NCI-H1930 (cell line): ENCODE measurements around the gene IFI27.

Source experiments
- DNase-seq, 2 experiments: peaks; one replicate each; lab custom pipeline; 2025; lab: John Stamatoyannopoulos, UW

Gene IFI27

DNA sequence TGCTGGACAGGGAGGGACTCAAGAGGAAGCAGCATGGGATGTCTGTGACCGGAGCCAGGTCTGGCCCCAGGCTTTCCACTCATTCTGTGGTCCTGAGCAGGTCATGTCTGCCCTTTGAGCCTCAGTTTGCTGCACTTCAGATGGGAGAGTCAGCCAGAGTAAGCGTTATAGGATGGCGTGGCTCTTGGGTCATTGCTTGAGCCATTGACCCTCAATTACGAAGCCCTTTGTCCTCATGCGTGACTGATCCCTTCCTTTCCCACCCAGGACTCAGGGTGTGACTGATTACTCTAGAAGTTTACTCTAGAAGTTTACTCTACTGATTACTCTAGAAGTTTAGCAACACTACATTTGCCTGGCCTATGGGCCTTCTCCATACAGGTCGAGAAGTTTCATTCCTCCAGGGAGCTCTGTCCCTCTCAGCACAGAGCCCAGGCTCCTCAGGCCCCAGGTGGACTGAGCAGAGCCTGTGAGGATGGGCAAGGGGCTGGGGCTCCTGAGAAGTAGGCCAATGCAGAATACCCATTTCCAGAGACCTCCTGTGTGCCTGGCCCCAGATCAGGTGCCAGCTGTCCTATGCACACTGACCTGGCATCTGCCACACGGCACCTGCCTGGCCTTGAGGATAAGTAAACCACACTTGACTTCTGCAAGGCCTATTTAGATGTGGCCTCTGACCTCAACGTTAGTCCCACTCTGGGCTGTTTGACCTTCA lies 7.6 kb upstream of the IFI27 start:
- DNase-seq = no peak

DNA sequence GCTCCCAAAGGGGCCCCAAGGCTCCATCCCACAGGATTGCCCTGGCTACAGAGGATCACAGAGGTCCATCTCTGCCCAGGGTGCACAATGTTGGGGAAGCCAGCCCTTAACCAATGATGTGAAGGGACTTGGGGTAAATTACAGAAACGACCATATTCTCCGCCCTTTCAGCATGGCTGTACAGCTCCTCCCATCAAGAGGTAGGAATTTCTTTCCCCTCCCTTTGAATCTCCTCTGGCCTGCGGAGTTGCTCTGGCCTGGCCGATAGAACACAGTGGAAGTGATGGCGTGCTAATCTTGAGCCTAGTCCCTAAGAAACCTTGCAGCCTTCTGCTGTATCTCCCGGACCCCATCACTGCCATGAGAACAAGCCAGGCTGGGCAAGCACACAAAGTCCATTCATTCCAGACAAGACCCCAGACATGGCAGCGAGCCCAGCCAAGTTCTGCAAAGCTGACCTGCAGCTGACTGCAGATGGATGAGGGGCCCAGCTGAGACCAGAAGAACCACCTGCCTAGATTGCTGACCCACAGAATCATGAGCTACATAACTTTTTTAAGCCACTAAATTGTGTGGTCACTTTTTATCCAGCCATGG lies 6.9 kb upstream of the IFI27 start:
- DNase-seq = no peak

DNA sequence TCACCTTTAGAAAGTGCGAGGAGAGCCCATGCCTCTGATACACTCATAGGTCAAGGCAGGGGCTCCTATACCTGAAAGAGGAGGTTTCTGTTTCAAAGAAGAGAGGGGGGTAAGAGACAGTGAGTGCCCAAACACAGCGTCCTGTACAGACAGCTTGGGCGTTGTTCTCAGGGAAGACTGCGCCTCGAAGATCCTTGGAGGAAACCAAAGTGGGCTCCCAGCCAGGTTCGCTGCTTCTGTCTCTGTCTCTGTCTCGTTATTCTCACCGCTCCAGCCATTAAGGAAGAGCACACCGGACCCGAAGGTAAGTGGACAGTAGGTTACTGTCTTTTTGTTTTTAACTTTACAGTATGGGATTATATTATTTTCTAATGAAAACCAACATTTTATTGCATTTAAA lies 5.8 kb upstream of the IFI27 start:
- DNase-seq = no peak

DNA sequence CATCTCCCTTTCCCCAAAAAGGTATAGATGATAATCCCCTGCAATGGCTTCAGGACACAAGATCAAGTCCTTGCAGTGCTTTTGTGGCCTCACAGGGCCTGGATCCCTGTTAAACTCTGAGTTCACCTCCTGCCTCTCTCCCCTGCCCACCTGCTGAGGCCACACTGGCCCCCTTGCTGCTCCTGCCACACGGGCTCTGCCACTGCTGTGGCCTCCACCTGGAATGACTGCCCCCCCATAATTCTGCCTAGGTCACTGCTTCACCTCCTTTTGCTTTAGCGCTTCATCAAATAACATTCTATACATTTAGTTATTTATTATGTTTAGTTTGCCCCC lies 653 bp upstream of the IFI27 start:
- no peak for DNase-seq

DNA sequence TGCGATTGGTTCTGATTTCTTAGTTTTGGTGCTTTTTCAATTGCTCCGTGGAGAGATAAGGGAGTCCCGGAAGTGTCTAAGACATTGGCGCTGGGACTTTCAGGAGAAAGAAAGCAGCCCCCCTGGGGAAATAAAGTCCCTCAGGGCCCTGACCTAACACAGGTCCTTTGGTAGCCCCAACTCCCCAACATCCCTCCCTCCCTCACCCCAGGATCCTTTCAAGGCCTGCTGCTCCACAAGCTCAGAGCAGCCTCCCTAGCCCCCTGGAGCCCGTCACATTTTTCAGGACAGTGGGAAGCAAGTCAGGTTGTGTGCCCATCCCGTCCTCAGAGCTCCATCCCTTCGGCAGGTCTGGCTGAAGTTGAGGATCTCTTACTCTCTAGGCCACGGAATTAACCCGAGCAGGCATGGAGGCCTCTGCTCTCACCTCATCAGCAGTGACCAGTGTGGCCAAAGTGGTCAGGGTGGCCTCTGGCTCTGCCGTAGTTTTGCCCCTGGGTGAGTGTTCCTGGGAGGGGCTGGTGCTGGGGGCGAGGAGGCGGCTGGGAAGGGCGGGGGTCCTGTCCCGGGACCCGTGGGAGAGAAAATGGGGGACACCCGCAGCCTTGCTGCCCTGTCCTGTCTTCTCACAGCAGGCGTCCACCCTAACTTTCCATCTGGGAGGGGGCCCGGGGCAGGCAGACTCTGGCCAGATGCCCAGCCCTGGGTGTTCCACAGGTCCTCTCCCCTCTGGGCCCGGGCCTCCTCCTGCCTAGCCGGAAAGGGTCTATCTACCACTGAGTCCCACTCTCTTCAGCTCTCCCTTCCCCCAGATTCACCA lies 950 bp downstream of the IFI27 start:
- DNase-seq = no peak

DNA sequence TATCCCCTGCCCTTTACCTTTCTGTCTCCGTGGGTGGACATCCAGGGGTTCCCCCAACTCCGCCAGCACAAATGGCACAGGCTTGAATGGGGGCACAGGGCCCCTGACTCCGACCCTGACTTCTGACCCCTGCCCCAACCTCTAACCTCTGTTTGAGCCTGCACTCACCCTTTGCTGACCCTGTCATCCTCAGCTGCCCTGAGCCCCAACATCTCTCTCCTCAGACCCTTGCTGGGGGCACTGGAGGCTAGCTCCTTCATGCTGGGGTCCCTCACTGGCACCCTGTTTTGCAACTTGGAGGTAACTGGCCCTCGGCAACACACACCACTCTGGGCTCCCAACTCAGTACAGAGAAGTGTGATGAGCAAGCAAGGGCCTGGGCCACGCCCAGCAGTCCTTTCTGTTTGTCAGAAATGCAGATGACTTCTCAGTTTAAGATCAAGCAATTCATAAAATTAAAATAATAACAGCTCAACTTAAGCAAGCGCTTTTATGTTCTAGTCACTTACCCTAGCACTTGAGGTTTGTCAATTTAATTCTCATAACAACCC lies 2.1 kb downstream of the IFI27 start:
- DNase-seq = no peak

DNA sequence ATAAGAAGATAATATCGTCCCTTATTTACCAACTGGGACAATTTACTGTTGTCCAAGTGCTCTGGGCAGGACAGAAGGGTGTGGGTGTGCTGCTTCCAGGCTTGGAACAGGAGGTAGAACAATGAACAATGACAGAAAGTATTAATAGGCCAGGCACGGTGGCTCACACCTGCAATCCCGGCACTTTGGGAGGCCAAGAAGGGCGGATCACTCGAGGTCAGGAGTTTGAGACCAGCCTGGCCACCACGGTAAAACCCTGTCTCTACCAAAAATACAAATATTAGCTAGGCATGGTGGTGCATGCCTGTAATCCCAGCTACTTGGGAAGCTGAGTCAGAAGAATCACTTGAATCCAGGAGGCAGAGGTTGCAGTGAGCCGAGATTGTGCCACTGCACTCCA lies 2.5 kb downstream of the IFI27 start:
- no peak for DNase-seq

DNA sequence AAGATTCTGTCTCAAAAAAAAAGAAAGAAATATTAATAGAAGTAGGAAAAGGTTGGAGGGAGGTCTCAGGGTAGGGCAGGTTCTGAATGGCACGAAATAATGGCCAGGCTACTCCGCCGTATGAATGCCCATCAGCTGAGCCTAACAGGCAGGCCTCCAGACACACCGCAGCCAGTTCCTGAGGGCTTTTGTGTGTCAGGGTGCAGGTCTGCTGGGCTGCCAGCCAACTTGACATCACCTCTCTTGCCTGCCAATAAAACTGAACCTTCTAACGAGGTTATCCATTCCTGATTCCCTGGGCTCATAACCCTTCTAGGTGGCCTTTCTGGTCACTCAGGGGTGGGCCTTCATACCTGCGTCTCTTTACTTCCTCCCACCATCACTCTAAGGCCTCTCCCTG lies 3.0 kb downstream of the IFI27 start:
- DNase-seq = no peak

DNA sequence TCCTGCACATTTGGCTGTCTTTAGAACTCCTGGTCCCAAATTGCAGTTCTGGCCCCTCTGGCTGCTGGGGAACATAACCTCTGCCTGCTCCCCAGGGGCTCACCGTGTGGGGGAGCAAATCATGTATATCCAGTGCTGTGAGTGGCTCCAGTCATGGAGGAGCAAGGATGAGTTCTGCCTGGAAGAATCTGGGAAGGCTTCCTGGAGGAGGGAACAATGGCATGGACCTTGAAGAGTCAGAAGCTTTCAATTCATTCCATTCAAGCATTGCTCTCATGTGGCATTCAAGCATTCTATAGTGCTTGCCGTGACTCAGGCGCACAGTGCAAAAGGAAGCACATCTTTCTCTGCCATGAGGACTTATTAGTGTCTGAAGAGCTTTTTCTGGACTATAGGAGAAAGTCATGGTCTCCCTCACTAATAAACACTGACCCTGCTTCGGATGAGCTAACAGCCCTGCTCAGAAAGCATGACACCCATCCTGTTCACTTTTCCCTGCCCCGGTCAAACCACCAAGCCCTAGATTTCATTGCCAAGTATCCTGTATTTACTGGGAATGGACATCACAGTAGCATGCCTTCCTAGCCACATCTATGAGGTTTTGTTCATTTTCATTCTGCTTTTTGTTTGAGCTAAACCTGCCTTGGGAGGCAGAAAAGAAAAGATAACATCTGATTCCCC lies 3.5 kb downstream of the IFI27 start:
- DNase-seq = no peak

DNA sequence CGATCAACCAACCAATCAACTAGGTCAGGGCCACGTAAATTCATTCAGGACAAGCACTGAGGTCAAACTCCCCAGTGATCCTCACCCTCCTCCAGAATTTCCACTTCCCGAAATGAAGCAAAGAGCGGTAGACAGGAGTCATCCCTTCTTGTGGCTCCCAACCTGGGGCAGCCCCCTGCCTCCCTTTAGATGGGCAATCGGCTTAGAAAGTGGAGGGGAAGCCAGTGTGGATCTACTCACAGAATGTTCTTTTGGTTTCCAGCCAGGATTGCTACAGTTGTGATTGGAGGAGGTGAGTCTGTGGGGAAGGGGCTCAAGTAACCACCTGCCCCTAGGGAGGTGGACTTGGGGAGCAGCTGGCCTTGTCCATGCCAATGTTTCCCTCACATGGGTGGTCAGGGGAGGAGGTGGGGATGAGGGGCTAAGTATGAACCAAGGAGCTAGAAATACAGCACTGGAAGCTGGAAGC lies 4.1 kb downstream of the IFI27 start:
- no peak for DNase-seq

DNA sequence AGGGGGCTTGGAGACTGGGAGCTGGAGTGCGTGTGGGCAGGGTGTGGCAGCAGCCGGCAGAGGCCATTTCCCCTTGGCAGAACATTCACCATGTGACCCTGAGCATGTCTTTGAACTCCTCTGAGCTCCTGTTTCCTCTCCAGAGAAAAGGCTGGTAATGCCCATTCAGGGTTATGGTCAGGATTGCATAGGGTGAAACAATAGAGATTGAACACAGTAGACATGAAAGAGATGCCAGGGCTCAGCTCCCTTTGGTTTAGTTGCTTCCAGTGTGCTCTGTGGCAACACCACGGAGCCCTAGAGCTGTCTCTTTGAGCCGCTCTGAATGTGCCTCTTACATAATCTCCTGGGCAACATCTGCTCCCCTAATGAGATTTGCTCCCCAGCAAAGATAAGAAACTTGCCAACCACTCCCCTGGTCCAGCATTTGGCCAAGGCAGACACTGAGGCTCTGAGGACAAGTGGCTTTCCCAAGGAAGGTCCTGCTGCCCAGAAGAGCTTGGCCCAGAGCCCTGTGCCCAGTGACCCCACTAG lies 4.6 kb downstream of the IFI27 start:
- no peak for DNase-seq

DNA sequence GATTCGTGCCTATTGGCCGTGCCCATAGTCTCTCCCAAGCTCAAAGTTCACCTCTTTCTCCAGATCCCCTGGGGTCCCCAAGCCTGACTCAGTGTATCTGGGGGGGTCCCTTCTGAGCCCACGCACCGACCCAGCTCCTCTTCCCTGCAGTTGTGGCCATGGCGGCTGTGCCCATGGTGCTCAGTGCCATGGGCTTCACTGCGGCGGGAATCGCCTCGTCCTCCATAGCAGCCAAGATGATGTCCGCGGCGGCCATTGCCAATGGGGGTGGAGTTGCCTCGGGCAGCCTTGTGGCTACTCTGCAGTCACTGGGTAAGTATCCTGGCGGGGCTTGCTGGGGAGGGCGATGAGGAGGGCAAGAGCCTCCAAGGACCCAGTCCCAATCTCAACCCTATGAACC lies 5.1 kb downstream of the IFI27 start:
- no peak for DNase-seq

DNA sequence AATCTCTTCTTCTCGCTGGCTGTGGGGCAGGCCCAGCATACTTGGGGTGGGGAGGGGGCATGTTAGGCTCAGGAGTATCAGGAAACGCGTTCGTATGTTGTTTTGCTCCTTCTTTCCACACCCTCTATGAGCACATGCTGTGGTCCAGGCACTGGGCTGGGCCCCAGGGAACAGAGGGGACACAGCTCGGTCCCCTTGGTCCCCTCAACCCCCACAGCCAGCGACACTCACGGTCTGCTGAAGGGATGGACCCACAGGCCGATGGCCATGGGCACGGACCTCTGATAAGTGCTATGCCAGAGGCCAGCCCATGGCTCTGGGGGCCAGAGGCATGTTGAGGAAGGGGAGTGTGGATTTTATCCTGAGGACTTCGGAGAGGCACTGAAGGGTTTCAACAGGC lies 6.2 kb downstream of the IFI27 start:
- DNase-seq = no peak

DNA sequence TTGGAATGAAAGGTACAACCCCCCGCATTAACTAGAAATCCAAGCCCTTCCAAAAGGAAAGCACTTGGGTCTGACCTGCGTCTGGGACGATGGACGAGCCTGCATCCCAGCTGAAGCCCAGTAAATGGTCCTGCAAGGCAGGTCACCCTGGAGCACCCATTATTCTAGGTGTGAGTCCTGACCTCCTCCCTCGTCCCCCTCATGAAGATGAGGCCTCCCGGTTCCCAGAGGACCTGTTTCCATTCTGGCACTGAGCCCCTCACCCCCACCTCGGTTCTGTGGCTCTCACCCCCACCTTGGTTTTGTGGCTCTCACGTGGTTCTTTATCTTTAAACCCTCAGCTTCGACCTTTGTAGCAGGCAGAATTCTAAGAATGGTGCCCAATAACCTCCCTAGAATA lies 7.3 kb downstream of the IFI27 start:
- no peak for DNase-seq

DNA sequence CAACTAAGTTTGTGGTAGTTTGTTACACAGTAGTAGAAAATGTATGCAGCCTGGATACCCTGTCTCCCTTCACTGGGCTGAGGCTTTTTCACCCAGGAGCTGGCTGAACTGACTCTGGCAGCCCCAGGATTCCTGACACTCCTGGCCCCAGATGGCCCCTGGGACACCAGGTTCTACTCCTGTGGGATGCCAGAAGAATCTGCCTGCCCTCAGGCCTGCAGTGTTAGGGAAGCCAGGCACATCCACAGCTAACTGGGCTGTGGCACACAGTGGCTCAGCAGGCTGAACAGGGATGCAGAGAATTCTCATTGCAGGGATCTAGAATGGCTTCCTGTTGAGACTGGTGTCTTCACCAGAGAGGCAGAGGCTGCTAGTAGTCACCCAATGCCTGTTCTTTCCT lies 8.5 kb downstream of the IFI27 start:
- no peak for DNase-seq

DNA sequence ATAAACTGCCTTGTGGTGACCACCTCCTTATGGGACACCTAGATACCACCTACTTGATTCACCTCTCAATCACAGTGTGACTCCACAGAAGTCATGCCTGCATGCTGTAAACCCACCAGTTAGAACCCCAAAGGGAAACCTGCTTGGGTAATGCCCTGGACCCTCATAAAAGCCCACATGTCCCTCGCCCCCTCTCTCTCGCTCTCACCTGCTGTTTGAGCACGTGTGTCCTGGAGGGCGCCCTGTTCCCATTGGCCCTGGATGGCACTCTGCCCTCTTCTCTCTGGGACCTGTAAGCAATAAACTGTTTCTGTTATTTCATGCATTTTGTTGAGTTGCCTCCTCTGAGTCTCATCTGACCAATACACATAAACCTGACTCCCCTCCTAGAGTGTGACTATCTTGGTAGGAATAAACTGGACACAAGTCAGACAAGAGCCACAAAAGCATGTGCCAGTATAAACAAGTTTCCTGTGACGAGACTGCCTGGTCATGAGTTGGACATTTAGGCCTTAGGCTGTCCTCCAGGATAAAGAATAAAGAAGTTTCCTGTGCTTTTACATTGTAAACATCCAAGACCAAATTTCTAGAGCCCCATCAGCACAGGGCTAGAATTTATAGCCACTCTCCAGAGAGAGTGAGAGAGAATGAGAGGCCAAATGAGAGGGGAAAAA lies 10.3 kb downstream of the IFI27 start:
- no peak for DNase-seq

DNA sequence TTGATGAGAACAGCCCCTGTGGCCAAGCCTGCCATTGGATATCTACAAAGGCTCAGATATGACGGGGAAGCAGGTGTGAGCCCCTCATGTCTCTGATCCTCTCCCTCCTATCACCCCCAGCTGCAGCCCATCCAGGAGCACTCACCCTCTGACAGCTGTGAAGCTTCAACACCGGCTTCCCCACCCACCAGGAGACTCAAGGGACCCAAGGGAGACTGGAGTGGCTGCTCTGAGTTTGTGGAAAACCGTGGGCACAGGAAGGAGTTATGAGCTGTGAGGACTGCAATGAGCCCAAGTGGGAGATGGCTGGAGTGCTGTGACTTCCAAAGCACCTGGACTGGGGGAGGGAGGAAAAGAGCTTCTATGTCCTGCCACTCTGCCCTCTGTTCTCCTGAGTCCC lies 10.9 kb downstream of the IFI27 start:
- DNase-seq = no peak

DNA sequence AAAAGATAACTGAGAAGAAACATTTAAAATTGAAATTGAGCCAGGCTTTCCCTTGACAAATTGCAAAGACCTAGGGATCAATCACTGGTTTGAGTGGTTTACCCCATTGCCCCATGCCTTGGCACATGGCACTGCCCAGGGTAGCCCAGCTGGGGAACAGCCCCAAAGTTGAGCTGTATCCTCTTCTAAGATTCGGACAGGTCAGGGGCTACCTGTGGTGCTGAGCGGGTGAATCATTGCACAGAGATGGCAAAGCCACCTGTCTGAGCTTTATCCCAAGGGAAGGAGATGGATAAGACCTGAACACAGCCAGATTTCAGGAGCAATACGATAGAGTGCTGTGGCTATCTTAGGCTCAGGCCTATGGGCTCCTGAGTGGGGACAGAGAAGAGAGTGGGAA lies 11.9 kb downstream of the IFI27 start:
- DNase-seq = no peak

DNA sequence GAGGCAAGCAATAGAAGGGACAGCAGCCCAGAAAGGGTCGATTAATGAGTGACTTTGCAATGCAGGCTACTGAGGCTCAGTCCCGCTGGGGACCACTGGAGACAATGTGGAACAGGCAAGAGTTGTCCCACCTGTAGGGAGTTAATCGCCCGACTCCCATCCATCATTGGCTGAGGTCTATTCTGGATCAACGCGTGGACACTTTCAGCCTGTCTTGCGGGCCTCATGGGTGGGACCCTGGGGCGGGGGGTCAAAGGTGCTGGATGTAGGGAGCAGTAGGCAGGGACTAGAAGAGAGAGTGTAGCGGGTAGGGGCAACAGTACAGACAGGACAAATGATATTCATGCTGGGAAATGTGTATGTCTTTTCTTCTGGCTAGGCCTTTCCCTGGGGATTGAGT lies 12.8 kb downstream of the IFI27 start:
- no peak for DNase-seq

DNA sequence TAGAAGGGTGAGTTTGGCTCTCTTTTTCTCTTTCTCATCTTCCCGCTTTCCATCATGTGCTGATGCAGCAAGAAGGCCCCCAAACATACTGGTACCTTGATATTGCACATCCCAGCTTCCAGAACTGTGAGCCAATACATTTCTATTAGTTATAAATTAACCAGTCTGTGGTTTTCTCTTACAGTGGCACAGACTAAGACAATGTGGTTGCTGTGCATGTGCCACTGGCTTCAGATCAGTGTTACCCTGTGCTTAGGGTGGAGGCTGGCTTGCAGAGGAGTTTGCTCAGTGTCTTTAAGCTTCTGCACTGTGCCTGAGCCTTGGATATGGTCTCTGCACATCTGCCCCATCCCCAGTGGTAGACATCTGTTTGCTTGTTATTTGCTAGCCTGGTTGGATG lies 13.3 kb downstream of the IFI27 start:
- no peak for DNase-seq

DNA sequence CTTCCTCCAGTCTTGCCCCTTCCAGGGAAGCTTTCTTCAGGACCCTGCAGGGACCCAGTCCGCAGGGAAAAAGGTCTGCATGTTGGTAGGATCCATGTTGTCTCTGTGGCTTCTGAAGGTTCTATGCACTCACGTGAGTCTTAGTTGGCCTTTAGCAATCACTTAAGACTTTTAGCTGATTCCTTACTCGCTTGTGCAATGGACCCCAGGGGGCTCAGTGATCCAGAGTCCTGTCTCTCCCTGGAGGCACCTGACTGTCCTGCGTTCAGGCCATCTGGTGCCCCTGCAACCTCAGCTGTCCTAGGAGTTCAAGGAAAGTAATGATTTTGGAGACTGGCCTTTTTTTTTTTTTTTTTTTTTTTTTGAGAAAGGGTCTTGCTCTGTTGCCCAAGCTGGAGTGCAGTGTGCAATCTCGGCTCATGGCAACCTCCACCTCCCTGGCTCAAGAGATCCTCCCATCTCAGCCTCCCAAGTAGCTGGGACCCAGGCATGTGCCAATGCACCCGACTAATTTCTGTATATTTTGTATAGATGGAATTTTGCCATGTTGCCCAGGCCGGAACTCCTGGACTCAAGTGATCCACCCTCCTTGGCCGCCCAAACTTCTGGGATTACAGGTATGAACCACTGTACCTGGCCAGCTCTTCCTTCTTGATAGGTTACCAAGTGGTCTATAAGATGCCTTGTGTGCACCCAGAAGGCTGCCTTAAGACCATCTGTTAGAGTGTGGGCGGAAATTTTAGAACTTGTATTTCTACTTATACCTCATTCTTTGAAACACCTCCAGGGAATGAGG lies 14.2 kb downstream of the IFI27 start:
- no peak for DNase-seq
